SU-DHL-6 (cell line): ENCODE results near the gene MUC20.

ENCODE experiments used
- CTCF ChIP-seq: fragments of 200-600 bp; sonication (generic); IDR thresholded peaks from one replicate; pipeline ENCODE4 v1.5.1; 2017; ENCODE audit warnings: antibody characterized with exemption, mild to moderate bottlenecking, low read length, moderate library complexity; ENCODE audit not compliant: insufficient read depth, poor library complexity, severe bottlenecking
- EZH2phosphoT487 ChIP-seq: fragments of 200-600 bp; sonication (generic), shearing (Covaris generic); conservative IDR thresholded peaks from 2 replicates; pipeline ENCODE4 v1.6.1; 2018; ENCODE audit warnings: mild to moderate bottlenecking, antibody characterized with exemption, low read length, moderate library complexity, mixed read lengths

- TF ChIP-seq CTCF: no peak
- TF ChIP-seq EZH2phosphoT487: no peak
These were observed 30.8 kb downstream of the MUC20 start for GRCh38 chr3:195751560-195751959.
